GM23338 (cell line): Measurements from ENCODE around the gene ANXA3. TPM values are rescaled to one million over a fixed set of nuclear protein-coding genes. Genes with fewer than 3 reads are reported as not detected.

Source experiments
- ATAC-seq: fragments of 200-7000 bp; cut with Tn5 transposase; 3 replicates; pipeline ENCODE4 v1.9.1; 2020
- DNase-seq: peaks from one replicate; pipeline ENCODE4 v3.0.0-alpha.2; 2015; ENCODE audit warnings: low spot score
- H2AFZ ChIP-seq: fragments of 200-600 bp; sonication (generic); 2 replicates; pipeline ENCODE4 v1.8.0; 2016; ENCODE audit warnings: antibody characterized with exemption, mild to moderate bottlenecking, moderate library complexity
- H3F3A ChIP-seq: fragments of 200-600 bp; sonication (generic); replicated peaks from 2 replicates; pipeline ENCODE4 v1.8.0; 2017; ENCODE audit warnings: antibody characterized with exemption, mixed run types, low read depth
- H3K27ac ChIP-seq: fragments of 200-600 bp; sonication (generic); 2 replicates; pipeline ENCODE4 v1.6.1; 2016; ENCODE audit warnings: low read depth
- H3K27me3 ChIP-seq: fragments of 200-600 bp; sonication (generic); 2 replicates; pipeline ENCODE4 v1.8.0; 2016; ENCODE audit warnings: mild to moderate bottlenecking, mixed run types, moderate library complexity; ENCODE audit not compliant: insufficient read depth
- H3K36me3 ChIP-seq: fragments of 200-600 bp; sonication (generic); 2 replicates; pipeline ENCODE4 v1.8.0; 2016; ENCODE audit warnings: mild to moderate bottlenecking; ENCODE audit not compliant: insufficient read depth
- H3K4me1 ChIP-seq: fragments of 200-600 bp; sonication (generic); 2 replicates; pipeline ENCODE4 v1.8.0; 2016; ENCODE audit warnings: mild to moderate bottlenecking, moderate library complexity; ENCODE audit not compliant: insufficient read depth
- H3K4me2 ChIP-seq: fragments of 200-600 bp; sonication (generic); 2 replicates; pipeline ENCODE4 v1.7.1; 2017; ENCODE audit warnings: mixed run types
- H3K4me3 ChIP-seq: fragments of 200-600 bp; sonication (generic); 2 replicates; pipeline ENCODE4 v1.6.1; 2016; ENCODE audit warnings: mixed run types
- H3K79me2 ChIP-seq: fragments of 200-600 bp; sonication (generic); replicated peaks from 2 replicates; pipeline ENCODE4 v1.8.0; 2017; ENCODE audit warnings: mild to moderate bottlenecking; ENCODE audit not compliant: insufficient read depth
- H3K9me2 ChIP-seq: fragments of 200-600 bp; sonication (generic); 2 replicates; pipeline ENCODE4 v1.8.0; 2017; ENCODE audit not compliant: insufficient read depth
- H4K20me1 ChIP-seq: fragments of 200-600 bp; sonication (generic); replicated peaks from 2 replicates; pipeline ENCODE4 v1.8.0; 2017; ENCODE audit warnings: mild to moderate bottlenecking; ENCODE audit not compliant: insufficient read depth
- H3K27ac Mint-ChIP-seq: 2 replicates; pipeline ENCODE4 v1.8.0; 2020; ENCODE audit warnings: inconsistent platforms, mild to moderate bottlenecking, moderate library complexity, mixed read lengths
- H3K27me3 Mint-ChIP-seq: 3 replicates; pipeline ENCODE4 v1.8.0; 2022; ENCODE audit warnings: low read depth, mild to moderate bottlenecking, moderate library complexity, mixed read lengths, inconsistent platforms; ENCODE audit not compliant: insufficient read depth, poor library complexity
- H3K36me3 Mint-ChIP-seq: 3 replicates; pipeline ENCODE4 v1.8.0; 2021; ENCODE audit warnings: low read depth, mild to moderate bottlenecking, inconsistent platforms, moderate library complexity, mixed read lengths
- H3K4me1 Mint-ChIP-seq: 3 replicates; pipeline ENCODE4 v1.8.0; 2020; ENCODE audit warnings: mild to moderate bottlenecking, inconsistent platforms, mixed read lengths
- H3K4me3 Mint-ChIP-seq: 3 replicates; pipeline ENCODE4 v1.8.0; 2021; ENCODE audit warnings: moderate library complexity, mild to moderate bottlenecking, inconsistent platforms, mixed read lengths
- H3K9me3 Mint-ChIP-seq: 3 replicates; pipeline ENCODE4 v1.8.0; 2020; ENCODE audit warnings: moderate library complexity, mild to moderate bottlenecking, inconsistent platforms, mixed read lengths
- CTCF ChIP-seq, 2 experiments: fragments of 200-600 bp in 1 of 2; sonication (generic) in 1 of 2; conservative IDR thresholded peaks; 2 replicates each; pipeline versions ENCODE4 v1.5.1 to v1.6.1; 2016 to 2017; ENCODE audit warnings: antibody characterized with exemption in 2 of 2, low read depth in 2 of 2, mild to moderate bottlenecking in 2 of 2, moderate library complexity in 1 of 2
- ETS1 ChIP-seq: IDR thresholded peaks from 2 replicates; pipeline ENCODE4 v1.6.1; 2016; ENCODE audit warnings: antibody characterized with exemption
- JUNB ChIP-seq: IDR thresholded peaks from one replicate; pipeline ENCODE4 v1.6.1; 2016; ENCODE audit warnings: antibody characterized with exemption; ENCODE audit not compliant: unreplicated experiment
- NANOG ChIP-seq: IDR thresholded peaks from 2 replicates; pipeline ENCODE4 v1.6.1; 2016; ENCODE audit warnings: antibody characterized with exemption, borderline replicate concordance
- POLR2AphosphoS5 ChIP-seq: IDR thresholded peaks from 2 replicates; pipeline ENCODE4 v1.6.1; 2016; ENCODE audit warnings: antibody characterized with exemption, low read depth
- STAT1 ChIP-seq: IDR thresholded peaks from one replicate; pipeline ENCODE4 v1.6.1; 2016; ENCODE audit warnings: antibody characterized with exemption; ENCODE audit not compliant: unreplicated experiment
- ZNF114 ChIP-seq: fragments of 250-450 bp; sonication (Bioruptor Pico); IDR thresholded peaks from 2 replicates; pipeline ENCODE4 v1.5.0; 2020; ENCODE audit warnings: mild to moderate bottlenecking, moderate library complexity
- polyA plus RNA-seq: library from polyadenylated mRNA; unstranded; fragments of >200 nt; fragmentation: Nextera tagmentation; extraction: Ambion mirVana; gene quantifications from 2 replicates; pipeline ENCODE4 v1.2.1, GENCODE V29; 2016
- total RNA-seq: library from RNA; depleted of rRNA; stranded (reverse); fragments of >200 nt; shearing (Covaris generic); gene quantifications from 2 replicates; pipeline ENCODE4 v1.2.3, GENCODE V29; 2014

Gene ANXA3
- total and polyA plus RNA-seq, 2 experiments from 2014 or later, result 20.3 to 31.5 TPM

- Histone ChIP-seq H4K20me1 (no peaks in the 10 kb centered on the region), H2AFZ (no peak overlapping the region), H3K4me2 (no peak overlapping the region), H3K27ac (no peak overlapping the region), H3K4me3 (no peak overlapping the region), H3K4me1 (no peaks in the 10 kb centered on the region), H3F3A (no peaks in the 10 kb centered on the region), H3K9me2 (no peaks in the 10 kb centered on the region), H3K36me3 (no peaks in the 10 kb centered on the region; the same call in 1 of the 2 replicates), H3K27me3 (no peaks in the 10 kb centered on the region), H3K79me2 (no peaks in the 10 kb centered on the region)
- Mint-ChIP-seq H3K27me3 (no peaks in the 10 kb centered on the region), H3K4me1 (peaks cover 2% of the 10 kb centered on the region; the same call in 1 of the 3 replicates), H3K36me3 (peaks cover 9% of the 10 kb centered on the region), H3K27ac (no peak overlapping the region), H3K4me3 (no peak overlapping the region), H3K9me3 (no peaks in the 10 kb centered on the region)
- no peak for DNase-seq
- ATAC-seq, result no peak
- TF ChIP-seq CTCF (conservative IDR thresholded peaks at IDR 0.05; ENCODE audit: low read depth in 2 of 2), result no peak
- TF ChIP-seq ZNF114, result no peak
Observed at GRCh38 chr4:78578674-78579425, 27.3 kb downstream of the ANXA3 start.

DNA sequence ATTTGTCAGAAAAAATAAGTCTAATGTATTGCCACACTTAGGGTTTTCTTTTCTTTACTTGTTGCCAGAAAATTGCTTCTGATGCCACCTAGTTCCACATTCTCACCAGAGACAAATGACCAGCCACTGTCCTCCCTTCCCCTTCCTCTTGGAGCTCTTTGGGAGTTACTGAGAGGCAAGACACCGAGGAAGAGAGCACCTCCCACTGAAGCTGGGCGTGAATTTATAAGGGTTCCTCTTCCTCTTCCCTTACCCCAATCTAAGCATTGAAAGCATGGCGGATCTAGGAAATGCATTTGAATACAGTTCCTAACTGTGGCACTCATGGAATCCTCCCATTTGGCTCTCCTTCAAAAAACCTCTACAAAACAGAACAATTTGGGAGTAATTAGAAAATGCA lies 30.0 kb downstream of the ANXA3 start:
- Mint-ChIP-seq H3K27me3 (no peaks in the 10 kb centered on the region), H3K36me3 (peaks cover 5% of the 10 kb centered on the region), H3K4me1 (peaks cover 2% of the 10 kb centered on the region; the same call in 2 of the 3 replicates), H3K4me3 (no peak overlapping the region), H3K27ac (no peak overlapping the region), H3K9me3 (no peaks in the 10 kb centered on the region)
- Histone ChIP-seq H3K9me2 (no peaks in the 10 kb centered on the region), H3K79me2 (no peaks in the 10 kb centered on the region), H3K36me3 (no peaks in the 10 kb centered on the region; the same call in 1 of the 2 replicates), H3K4me1 (no peaks in the 10 kb centered on the region), H4K20me1 (no peaks in the 10 kb centered on the region), H3F3A (no peaks in the 10 kb centered on the region), H3K4me2 (no peak overlapping the region), H3K27me3 (no peaks in the 10 kb centered on the region), H3K4me3 (no peak overlapping the region), H3K27ac (no peak overlapping the region), H2AFZ (no peak overlapping the region)
- ATAC-seq, result no peak
- TF ChIP-seq JUNB (peak; percentile 61), POLR2AphosphoS5 (no peak), ETS1 (no peak)
- DNase-seq, result no peak

- Histone ChIP-seq H2AFZ (no peak overlapping the region), H3K27me3 (no peaks in the 10 kb centered on the region), H4K20me1 (no peaks in the 10 kb centered on the region), H3K4me2 (no peak overlapping the region), H3K27ac (no peak overlapping the region), H3K9me2 (no peaks in the 10 kb centered on the region), H3K36me3 (no peaks in the 10 kb centered on the region; the same call in 1 of the 2 replicates), H3K79me2 (no peaks in the 10 kb centered on the region), H3K4me3 (no peak overlapping the region), H3K4me1 (no peaks in the 10 kb centered on the region), H3F3A (no peaks in the 10 kb centered on the region)
- DNase-seq, result no peak
- peaks cover 6% of the 10 kb centered on the region for H3K4me1 Mint-ChIP-seq
- peaks cover 3% of the 10 kb centered on the region for H3K27me3 Mint-ChIP-seq
- no peak overlapping the region for H3K4me3 Mint-ChIP-seq
- H3K9me3 Mint-ChIP-seq, result no peaks in the 10 kb centered on the region
- no peak overlapping the region for H3K27ac Mint-ChIP-seq
- ATAC-seq, result no peak
- peaks cover 5% of the 10 kb centered on the region for H3K36me3 Mint-ChIP-seq
- no peak for TF ChIP-seq CTCF (conservative IDR thresholded peaks at IDR 0.05; ENCODE audit: low read depth in 2 of 2)
- no peak for TF ChIP-seq JUNB
- no peak for TF ChIP-seq ETS1
- no peak for TF ChIP-seq ZNF114
- no peak for TF ChIP-seq STAT1
- no peak for TF ChIP-seq NANOG
Observed at GRCh38 chr4:78584863-78585547, 33.4 kb downstream of the ANXA3 start.
